Activated CD4-positive, alpha-beta T cell treated with anti-CD3 and anti-CD28 coated beads, Interleukin-2, amount 10 ng/mL, durations not matched to agents 7 days and 5 days (primary cell): ENCODE measurements around the gene SCYL2. TPM values are rescaled to one million over a fixed set of nuclear protein-coding genes. Genes with fewer than 3 reads are reported as not detected.
"Not testable (repeated sequence)": the region's sequence is repeated elsewhere in the genome, so short reads cannot be mapped to it uniquely, and the experiment has no call there.

Source experiments
- CTCF ChIA-PET: fragments of 350-600 bp; sonication (Branson Sonifier 250); formaldehyde crosslinking; loops from one replicate; lab custom pipeline; 2021; ENCODE audit warnings: antibody characterized with exemption; lab: Charles Lee
- POLR2A ChIA-PET: fragments of 350-600 bp; sonication (Branson Sonifier 250); formaldehyde crosslinking; loops from one replicate; lab custom pipeline; 2021; ENCODE audit warnings: antibody characterized with exemption; lab: Charles Lee
- DNase-seq: peaks from one replicate; pipeline ENCODE4 v3.0.0-alpha.2; 2020
- H3K27ac Mint-ChIP-seq: one replicate; pipeline ENCODE4 v1.8.0; 2021; ENCODE audit warnings: mild to moderate bottlenecking, moderate library complexity, mixed read lengths
- H3K27me3 Mint-ChIP-seq: one replicate; pipeline ENCODE4 v1.8.0; 2021; ENCODE audit warnings: mixed read lengths
- H3K36me3 Mint-ChIP-seq: one replicate; pipeline ENCODE4 v1.8.0; 2021; ENCODE audit warnings: low read depth, mixed read lengths
- H3K4me1 Mint-ChIP-seq: one replicate; pipeline ENCODE4 v1.8.0; 2021; ENCODE audit warnings: mixed read lengths
- H3K4me3 Mint-ChIP-seq: one replicate; pipeline ENCODE4 v1.8.0; 2021; ENCODE audit warnings: mild to moderate bottlenecking, moderate library complexity, mixed read lengths
- H3K9me3 Mint-ChIP-seq: one replicate; pipeline ENCODE4 v1.8.0; 2021; ENCODE audit warnings: mixed read lengths
- total RNA-seq, 2 experiments: library from RNA; stranded (reverse); gene quantifications; one replicate each; pipeline ENCODE4 v1.2.3, GENCODE V29; 2021

SCYL2 gene
- total RNA-seq, 2 experiments from 2014 or later: 32.1 to 33.3 TPM

- peaks cover 38% of the 10 kb centered on the region for H3K4me1 Mint-ChIP-seq
- H3K27me3 Mint-ChIP-seq: no peaks in the 10 kb centered on the region
- peak overlapping the region; percentile 7 for H3K27ac Mint-ChIP-seq
- H3K4me3 Mint-ChIP-seq: peak overlapping the region; percentile 90
- DNase-seq: no peak
- ChIA-PET POLR2A (no interaction called here), CTCF (interaction anchor here (0.5 kb wide), 1 partner anchor 155 kb away, joined by 3 read pairs; no protein-coding TSS in a partner anchor)
- peaks cover 8% of the 10 kb centered on the region for H3K36me3 Mint-ChIP-seq
- H3K9me3 Mint-ChIP-seq: no peaks in the 10 kb centered on the region
These were observed 2.0 kb downstream of the SCYL2 start for GRCh38 chr12:100268835-100269564.

GRCh38 chr12:100273782-100274181 is 6.8 kb downstream of the SCYL2 start:
- ChIA-PET CTCF (no interaction called here), POLR2A (no interaction called here)
- Mint-ChIP-seq H3K4me3 (no peak overlapping the region), H3K27ac (no peak overlapping the region), H3K36me3 (peaks cover 14% of the 10 kb centered on the region), H3K27me3 (no peaks in the 10 kb centered on the region), H3K9me3 (no peaks in the 10 kb centered on the region), H3K4me1 (peaks cover 29% of the 10 kb centered on the region)
- DNase-seq: no peak

GRCh38 chr12:100274291-100274690 is 7.3 kb downstream of the SCYL2 start:
- ChIA-PET CTCF (interaction anchor here (0.6 kb wide), 1 partner anchor 132 kb away, joined by 4 read pairs; no protein-coding TSS in a partner anchor), POLR2A (interaction anchor here (0.6 kb wide), 1 partner anchor 301 kb away, joined by 13 read pairs; no protein-coding TSS in a partner anchor)
- DNase-seq: no peak
- Mint-ChIP-seq H3K4me1 (peaks cover 24% of the 10 kb centered on the region), H3K4me3 (no peak overlapping the region), H3K27me3 (no peaks in the 10 kb centered on the region), H3K9me3 (no peaks in the 10 kb centered on the region), H3K27ac (no peak overlapping the region), H3K36me3 (peaks cover 16% of the 10 kb centered on the region)

- H3K36me3 Mint-ChIP-seq: peaks cover 18% of the 10 kb centered on the region
- no peaks in the 10 kb centered on the region for H3K9me3 Mint-ChIP-seq
- no peak overlapping the region for H3K27ac Mint-ChIP-seq
- ChIA-PET POLR2A (no interaction called here), CTCF (interaction anchor here (1.0 kb wide), 1 partner anchor 21 kb away, joined by 3 read pairs; no protein-coding TSS in a partner anchor)
- DNase-seq: no peak
- H3K27me3 Mint-ChIP-seq: no peaks in the 10 kb centered on the region
- peaks cover 8% of the 10 kb centered on the region for H3K4me1 Mint-ChIP-seq
- no peak overlapping the region for H3K4me3 Mint-ChIP-seq
These were observed 12.2 kb downstream of the SCYL2 start for GRCh38 chr12:100279159-100279558.

- CTCF ChIA-PET: interaction anchor here (1.0 kb wide), 1 partner anchor 20 kb away, joined by 3 read pairs; no protein-coding TSS in a partner anchor
- H3K27ac Mint-ChIP-seq: no peak overlapping the region
- no peaks in the 10 kb centered on the region for H3K9me3 Mint-ChIP-seq
- POLR2A ChIA-PET: no interaction called here
- peaks cover 18% of the 10 kb centered on the region for H3K36me3 Mint-ChIP-seq
- no peak for DNase-seq
- H3K27me3 Mint-ChIP-seq: no peaks in the 10 kb centered on the region
- no peak overlapping the region for H3K4me3 Mint-ChIP-seq
- H3K4me1 Mint-ChIP-seq: peaks cover 8% of the 10 kb centered on the region
These were observed 12.7 kb downstream of the SCYL2 start for GRCh38 chr12:100279607-100280244.

GRCh38 chr12:100284556-100284955 is 17.6 kb downstream of the SCYL2 start:
- H3K4me1 Mint-ChIP-seq, H3K9me3 Mint-ChIP-seq, H3K27ac Mint-ChIP-seq, POLR2A ChIA-PET, H3K27me3 Mint-ChIP-seq, H3K4me3 Mint-ChIP-seq, H3K36me3 Mint-ChIP-seq, DNase-seq: not testable (repeated sequence)
- CTCF ChIA-PET: interaction anchor here (1.4 kb wide), 1 partner anchor 15 kb away, joined by 3 read pairs; no protein-coding TSS in a partner anchor

GRCh38 chr12:100289038-100289437 is 22.1 kb downstream of the SCYL2 start:
- POLR2A ChIA-PET: no interaction called here
- DNase-seq: no peak
- Mint-ChIP-seq H3K27ac (no peak overlapping the region), H3K36me3 (peaks cover 9% of the 10 kb centered on the region), H3K27me3 (no peaks in the 10 kb centered on the region), H3K4me1 (no peaks in the 10 kb centered on the region), H3K9me3 (no peaks in the 10 kb centered on the region), H3K4me3 (no peak overlapping the region)
- CTCF ChIA-PET: interaction anchor here (1.8 kb wide), 1 partner anchor 22 kb away, joined by 5 read pairs; the partner anchor contains the start of genes DEPDC4 and SCYL2

- CTCF ChIA-PET: no interaction called here
- Mint-ChIP-seq H3K36me3 (peaks cover 9% of the 10 kb centered on the region), H3K9me3 (no peaks in the 10 kb centered on the region), H3K27me3 (no peaks in the 10 kb centered on the region), H3K27ac (no peak overlapping the region), H3K4me1 (no peaks in the 10 kb centered on the region), H3K4me3 (no peak overlapping the region)
- DNase-seq: no peak
- POLR2A ChIA-PET: no interaction called here
These were observed 23.0 kb downstream of the SCYL2 start for GRCh38 chr12:100290016-100290415.

GRCh38 chr12:100293017-100293416 is 26.0 kb downstream of the SCYL2 start:
- Mint-ChIP-seq H3K4me1 (no peaks in the 10 kb centered on the region), H3K4me3 (no peak overlapping the region), H3K27ac (no peak overlapping the region), H3K9me3 (no peaks in the 10 kb centered on the region), H3K36me3 (peaks cover 15% of the 10 kb centered on the region), H3K27me3 (no peaks in the 10 kb centered on the region)
- CTCF ChIA-PET: no interaction called here
- no peak for DNase-seq
- POLR2A ChIA-PET: no interaction called here

GRCh38 chr12:100294366-100294765 is 27.4 kb downstream of the SCYL2 start:
- POLR2A ChIA-PET, H3K27ac Mint-ChIP-seq, H3K4me3 Mint-ChIP-seq, CTCF ChIA-PET, DNase-seq, H3K9me3 Mint-ChIP-seq, H3K27me3 Mint-ChIP-seq, H3K4me1 Mint-ChIP-seq: not testable (repeated sequence)
- peaks cover 22% of the 10 kb centered on the region for H3K36me3 Mint-ChIP-seq

GRCh38 chr12:100295764-100296555 is 29.0 kb downstream of the SCYL2 start:
- Mint-ChIP-seq H3K27ac (no peak overlapping the region), H3K36me3 (peaks cover 33% of the 10 kb centered on the region), H3K9me3 (peaks cover 4% of the 10 kb centered on the region), H3K27me3 (no peaks in the 10 kb centered on the region), H3K4me3 (no peak overlapping the region), H3K4me1 (no peaks in the 10 kb centered on the region)
- ChIA-PET CTCF (no interaction called here), POLR2A (no interaction called here)
- no peak for DNase-seq

- peaks cover 75% of the 10 kb centered on the region for H3K36me3 Mint-ChIP-seq
- H3K27me3 Mint-ChIP-seq: no peaks in the 10 kb centered on the region
- CTCF ChIA-PET: interaction anchor here (0.6 to 1.3 kb wide), 3 partner anchors 10 to 361 kb away, joined by 3 read pairs; no protein-coding TSS in a partner anchor
- POLR2A ChIA-PET: no interaction called here
- H3K27ac Mint-ChIP-seq: no peak overlapping the region
- DNase-seq: no peak
- no peak overlapping the region for H3K4me3 Mint-ChIP-seq
- H3K9me3 Mint-ChIP-seq: peaks cover 33% of the 10 kb centered on the region
- H3K4me1 Mint-ChIP-seq: no peaks in the 10 kb centered on the region
These were observed 35.1 kb downstream of the SCYL2 start for GRCh38 chr12:100302081-100302480.
